GM12878 (cell line): ENCODE results near the gene HLA-B. TPM values are rescaled to one million over a fixed set of nuclear protein-coding genes. Genes with fewer than 3 reads are reported as not detected.

ENCODE experiments used
- ATF3 ChIP-seq: IDR thresholded peaks from 2 replicates; pipeline ENCODE4 v1.6.1; 2011; ENCODE audit warnings: low read depth, mild to moderate bottlenecking, low read length, moderate library complexity, borderline replicate concordance; ENCODE audit errors: extremely low read depth
- CEBPB ChIP-seq, 2 experiments: fragments of 150-350 bp in 1 of 2; IDR thresholded peaks; 2 replicates each; pipeline ENCODE4 v1.6.1; 2012 to 2014; ENCODE audit warnings: low read depth in 2 of 2, low read length in 2 of 2, borderline replicate concordance in 1 of 2, inconsistent platforms in 1 of 2
- ETV6 ChIP-seq, 2 experiments: fragments of 450-650 bp in 1 of 2; IDR thresholded peaks in 1 of 2; conservative IDR thresholded peaks in 1 of 2; 2 replicates each; pipeline ENCODE4 v1.6.1; 2014; ENCODE audit warnings: antibody characterized with exemption in 1 of 2, borderline replicate concordance in 1 of 2, low read depth in 1 of 2, mild to moderate bottlenecking in 1 of 2, moderate library complexity in 1 of 2
- EZH2 ChIP-seq: IDR thresholded peaks from 2 replicates; pipeline ENCODE4 v1.6.1; 2012; ENCODE audit warnings: low read depth, mild to moderate bottlenecking, control low read depth, inconsistent platforms, low read length, borderline replicate concordance; ENCODE audit not compliant: control insufficient read depth
- JUNB ChIP-seq: IDR thresholded peaks from 2 replicates; pipeline ENCODE4 v1.6.1; 2016; ENCODE audit warnings: antibody characterized with exemption, mild to moderate bottlenecking
- MLLT1 ChIP-seq: fragments of 450-650 bp; IDR thresholded peaks from 2 replicates; pipeline ENCODE4 v1.6.1; 2016; ENCODE audit warnings: mild to moderate bottlenecking
- MXI1 ChIP-seq: fragments of 150-350 bp; IDR thresholded peaks from 2 replicates; pipeline ENCODE4 v1.6.1; 2011; ENCODE audit warnings: low read depth, mild to moderate bottlenecking, inconsistent platforms, low read length, improper control_type of control experiment
- MYC ChIP-seq: IDR thresholded peaks from 2 replicates; pipeline ENCODE4 v1.6.1; 2011; ENCODE audit warnings: mild to moderate bottlenecking, low read length, moderate library complexity, inconsistent platforms; ENCODE audit not compliant: insufficient read depth, insufficient replicate concordance, insufficient read length, severe bottlenecking
- POLR2A ChIP-seq: IDR thresholded peaks from 2 replicates; pipeline ENCODE4 v1.6.1; 2011; ENCODE audit warnings: low read depth, mild to moderate bottlenecking, low read length
- PRDM15 ChIP-seq: fragments of 450-650 bp; formaldehyde crosslinking; IDR thresholded peaks from 2 replicates; pipeline ENCODE4 v1.4.0; 2020; ENCODE audit warnings: mild to moderate bottlenecking, moderate library complexity
- RAD51 ChIP-seq: fragments of 450-650 bp; IDR thresholded peaks from 2 replicates; pipeline ENCODE4 v1.6.1; 2016; ENCODE audit warnings: moderate library complexity, mild to moderate bottlenecking, inconsistent platforms
- RBBP5 ChIP-seq: fragments of 200-600 bp; sonication (generic); conservative IDR thresholded peaks from 2 replicates; pipeline ENCODE4 v1.6.1; 2016
- SIN3A ChIP-seq: IDR thresholded peaks from 2 replicates; pipeline ENCODE4 v1.6.1; 2012; ENCODE audit warnings: low read depth, low read length, improper control_type of control experiment
- SPI1 ChIP-seq: IDR thresholded peaks from 2 replicates; pipeline ENCODE4 v1.6.1; 2011; ENCODE audit warnings: low read depth, mild to moderate bottlenecking, low read length, moderate library complexity, borderline replicate concordance; ENCODE audit not compliant: insufficient read depth
- SRF ChIP-seq, 2 experiments: IDR thresholded peaks; 2 replicates each; pipeline ENCODE4 v1.6.1; 2011; ENCODE audit warnings: low read depth in 2 of 2, low read length in 2 of 2, mild to moderate bottlenecking in 1 of 2, moderate library complexity in 1 of 2
- SUZ12 ChIP-seq: fragments of 200-600 bp; sonication (generic); IDR thresholded peaks from one replicate; pipeline ENCODE4 v1.6.1; 2018; ENCODE audit warnings: antibody characterized with exemption, mild to moderate bottlenecking; ENCODE audit not compliant: unreplicated experiment
- ZNF274 ChIP-seq: IDR thresholded peaks from one replicate; pipeline ENCODE4 v1.8.0; 2011; ENCODE audit not compliant: insufficient read length, insufficient read depth
- ZNF622 ChIP-seq: fragments of 450-650 bp; IDR thresholded peaks from 2 replicates; pipeline ENCODE4 v1.6.1; 2017; ENCODE audit warnings: mild to moderate bottlenecking, inconsistent platforms
- polyA plus RNA-seq, 11 experiments: library from polyadenylated mRNA; depleted of rRNA in 4 of 11; unstranded in 6 of 11; stranded (reverse) in 5 of 11; fragments of >200 nt; fragmentation: Nextera tagmentation in 4 of 11; fragmentation: Illumina TruSeq in 1 of 11; extraction: Ambion mirVana in 4 of 11; extraction: Trizol in 1 of 11; gene quantifications; 1 replicate in 1 of 11; 2 replicates in 10 of 11; pipeline versions ENCODE4 v1.2.1 to v1.2.3, GENCODE V29; 2011 to 2016; ENCODE audit warnings: inconsistent platforms in 2 of 11, missing spikeins in 2 of 11, low read depth in 1 of 11
- total RNA-seq, 4 experiments: library from RNA; depleted of rRNA in 3 of 4; stranded (reverse); fragments of >200 nt in 3 of 4; fragmentation: Illumina TruSeq in 1 of 4; extraction: Trizol in 1 of 4; gene quantifications; 2 replicates each; pipeline versions ENCODE4 v1.2.1 to v1.2.3, GENCODE V29; 2013 to 2021
- TF ChIP-seq, protein P1 (sequence below): IDR thresholded peaks from 2 replicates; pipeline ENCODE4 v1.6.1; 2011; ENCODE audit warnings: borderline replicate concordance, low read depth, mild to moderate bottlenecking, moderate library complexity, low read length; ENCODE audit not compliant: insufficient read depth, poor library complexity, severe bottlenecking
- TF ChIP-seq, protein P2 (sequence below): IDR thresholded peaks from 2 replicates; pipeline ENCODE4 v1.6.1; 2012; ENCODE audit warnings: mild to moderate bottlenecking, low read depth, low read length

Gene HLA-B
- total and polyA plus RNA-seq, 10 of the 15 experiments (the other 5 are each of a cell fraction or from before 2014, with no cell fraction given) = 820 to 5,128 (median 3,370) TPM

DNA sequence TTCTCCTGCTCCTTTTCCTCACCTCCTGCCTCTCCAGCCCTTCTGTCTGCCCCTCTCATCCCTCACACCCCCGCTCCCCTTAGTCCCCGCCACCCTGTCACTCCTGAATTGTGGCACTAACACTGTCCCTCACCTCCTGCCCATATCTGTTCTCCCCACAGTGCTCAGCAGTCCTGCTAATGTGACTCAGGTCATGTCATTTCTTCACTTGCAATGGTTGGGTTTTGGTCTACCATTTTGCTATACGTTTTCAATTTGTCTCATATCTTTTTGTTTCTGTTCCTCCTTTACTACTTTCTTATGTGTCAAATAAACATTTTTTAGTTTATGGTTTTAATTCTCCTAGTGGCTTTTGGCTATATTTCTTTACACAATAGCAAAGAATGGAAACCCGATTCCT lies 1.3 kb upstream of the HLA-B start (continued):
- TF ChIP-seq SRF (IDR thresholded peaks at IDR 0.05; ENCODE audit: low read depth in 2 of 2, low read length in 2 of 2) (no peak), SIN3A (no peak), MYC (no peak), PRDM15 (CRISPR knock-in tag) (no peak), SPI1 (peak; percentile 59; the same call in 1 of the 2 replicates), RAD51 (no peak), ATF3 (no peak), ZNF622 (no peak), EZH2 (no peak), ETV6 (conservative IDR thresholded peaks at IDR 0.05 in 1 of 2, IDR thresholded peaks at IDR 0.05 in 1 of 2; ENCODE audit: borderline replicate concordance in 1 of 2, low read depth in 1 of 2) (no peak), SUZ12 (no peak), JUNB (peak; percentile 83), ZNF274 (no peak), MLLT1 (no peak), POLR2A (0 out of 2 replicates have a peak, but pooled peaks have one; percentile 36), RBBP5 (no peak), MXI1 (no peak), CEBPB (IDR thresholded peaks at IDR 0.05; ENCODE audit: borderline replicate concordance in 1 of 2, low read depth in 2 of 2, low read length in 2 of 2) (no peak)
- TF ChIP-seq, protein P1, sequence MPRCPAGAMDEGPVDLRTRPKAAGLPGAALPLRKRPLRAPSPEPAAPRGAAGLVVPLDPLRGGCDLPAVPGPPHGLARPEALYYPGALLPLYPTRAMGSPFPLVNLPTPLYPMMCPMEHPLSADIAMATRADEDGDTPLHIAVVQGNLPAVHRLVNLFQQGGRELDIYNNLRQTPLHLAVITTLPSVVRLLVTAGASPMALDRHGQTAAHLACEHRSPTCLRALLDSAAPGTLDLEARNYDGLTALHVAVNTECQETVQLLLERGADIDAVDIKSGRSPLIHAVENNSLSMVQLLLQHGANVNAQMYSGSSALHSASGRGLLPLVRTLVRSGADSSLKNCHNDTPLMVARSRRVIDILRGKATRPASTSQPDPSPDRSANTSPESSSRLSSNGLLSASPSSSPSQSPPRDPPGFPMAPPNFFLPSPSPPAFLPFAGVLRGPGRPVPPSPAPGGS = no peak
- TF ChIP-seq, protein P2, sequence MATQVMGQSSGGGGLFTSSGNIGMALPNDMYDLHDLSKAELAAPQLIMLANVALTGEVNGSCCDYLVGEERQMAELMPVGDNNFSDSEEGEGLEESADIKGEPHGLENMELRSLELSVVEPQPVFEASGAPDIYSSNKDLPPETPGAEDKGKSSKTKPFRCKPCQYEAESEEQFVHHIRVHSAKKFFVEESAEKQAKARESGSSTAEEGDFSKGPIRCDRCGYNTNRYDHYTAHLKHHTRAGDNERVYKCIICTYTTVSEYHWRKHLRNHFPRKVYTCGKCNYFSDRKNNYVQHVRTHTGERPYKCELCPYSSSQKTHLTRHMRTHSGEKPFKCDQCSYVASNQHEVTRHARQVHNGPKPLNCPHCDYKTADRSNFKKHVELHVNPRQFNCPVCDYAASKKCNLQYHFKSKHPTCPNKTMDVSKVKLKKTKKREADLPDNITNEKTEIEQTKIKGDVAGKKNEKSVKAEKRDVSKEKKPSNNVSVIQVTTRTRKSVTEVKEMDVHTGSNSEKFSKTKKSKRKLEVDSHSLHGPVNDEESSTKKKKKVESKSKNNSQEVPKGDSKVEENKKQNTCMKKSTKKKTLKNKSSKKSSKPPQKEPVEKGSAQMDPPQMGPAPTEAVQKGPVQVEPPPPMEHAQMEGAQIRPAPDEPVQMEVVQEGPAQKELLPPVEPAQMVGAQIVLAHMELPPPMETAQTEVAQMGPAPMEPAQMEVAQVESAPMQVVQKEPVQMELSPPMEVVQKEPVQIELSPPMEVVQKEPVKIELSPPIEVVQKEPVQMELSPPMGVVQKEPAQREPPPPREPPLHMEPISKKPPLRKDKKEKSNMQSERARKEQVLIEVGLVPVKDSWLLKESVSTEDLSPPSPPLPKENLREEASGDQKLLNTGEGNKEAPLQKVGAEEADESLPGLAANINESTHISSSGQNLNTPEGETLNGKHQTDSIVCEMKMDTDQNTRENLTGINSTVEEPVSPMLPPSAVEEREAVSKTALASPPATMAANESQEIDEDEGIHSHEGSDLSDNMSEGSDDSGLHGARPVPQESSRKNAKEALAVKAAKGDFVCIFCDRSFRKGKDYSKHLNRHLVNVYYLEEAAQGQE = no peak
